GM23338 (cell line): ENCODE data around the gene UGT1A4. TPM values are rescaled to one million over a fixed set of nuclear protein-coding genes. Genes with fewer than 3 reads are reported as not detected.

Source experiments
- ATAC-seq: fragments of 200-7000 bp; cut with Tn5 transposase; 3 replicates; pipeline ENCODE4 v1.9.1; 2020
- DNase-seq: peaks from one replicate; pipeline ENCODE4 v3.0.0-alpha.2; 2015; ENCODE audit warnings: low spot score
- H2AFZ ChIP-seq: fragments of 200-600 bp; sonication (generic); 2 replicates; pipeline ENCODE4 v1.8.0; 2016; ENCODE audit warnings: antibody characterized with exemption, mild to moderate bottlenecking, moderate library complexity
- H3F3A ChIP-seq: fragments of 200-600 bp; sonication (generic); replicated peaks from 2 replicates; pipeline ENCODE4 v1.8.0; 2017; ENCODE audit warnings: antibody characterized with exemption, mixed run types, low read depth
- H3K27ac ChIP-seq: fragments of 200-600 bp; sonication (generic); 2 replicates; pipeline ENCODE4 v1.6.1; 2016; ENCODE audit warnings: low read depth
- H3K27me3 ChIP-seq: fragments of 200-600 bp; sonication (generic); 2 replicates; pipeline ENCODE4 v1.8.0; 2016; ENCODE audit warnings: mild to moderate bottlenecking, mixed run types, moderate library complexity; ENCODE audit not compliant: insufficient read depth
- H3K36me3 ChIP-seq: fragments of 200-600 bp; sonication (generic); 2 replicates; pipeline ENCODE4 v1.8.0; 2016; ENCODE audit warnings: mild to moderate bottlenecking; ENCODE audit not compliant: insufficient read depth
- H3K4me1 ChIP-seq: fragments of 200-600 bp; sonication (generic); 2 replicates; pipeline ENCODE4 v1.8.0; 2016; ENCODE audit warnings: mild to moderate bottlenecking, moderate library complexity; ENCODE audit not compliant: insufficient read depth
- H3K4me2 ChIP-seq: fragments of 200-600 bp; sonication (generic); 2 replicates; pipeline ENCODE4 v1.7.1; 2017; ENCODE audit warnings: mixed run types
- H3K4me3 ChIP-seq: fragments of 200-600 bp; sonication (generic); 2 replicates; pipeline ENCODE4 v1.6.1; 2016; ENCODE audit warnings: mixed run types
- H3K79me2 ChIP-seq: fragments of 200-600 bp; sonication (generic); replicated peaks from 2 replicates; pipeline ENCODE4 v1.8.0; 2017; ENCODE audit warnings: mild to moderate bottlenecking; ENCODE audit not compliant: insufficient read depth
- H3K9me2 ChIP-seq: fragments of 200-600 bp; sonication (generic); 2 replicates; pipeline ENCODE4 v1.8.0; 2017; ENCODE audit not compliant: insufficient read depth
- H4K20me1 ChIP-seq: fragments of 200-600 bp; sonication (generic); replicated peaks from 2 replicates; pipeline ENCODE4 v1.8.0; 2017; ENCODE audit warnings: mild to moderate bottlenecking; ENCODE audit not compliant: insufficient read depth
- H3K27ac Mint-ChIP-seq: 2 replicates; pipeline ENCODE4 v1.8.0; 2020; ENCODE audit warnings: inconsistent platforms, mild to moderate bottlenecking, moderate library complexity, mixed read lengths
- H3K27me3 Mint-ChIP-seq: 3 replicates; pipeline ENCODE4 v1.8.0; 2022; ENCODE audit warnings: low read depth, mild to moderate bottlenecking, moderate library complexity, mixed read lengths, inconsistent platforms; ENCODE audit not compliant: insufficient read depth, poor library complexity
- H3K36me3 Mint-ChIP-seq: 3 replicates; pipeline ENCODE4 v1.8.0; 2021; ENCODE audit warnings: low read depth, mild to moderate bottlenecking, inconsistent platforms, moderate library complexity, mixed read lengths
- H3K4me1 Mint-ChIP-seq: 3 replicates; pipeline ENCODE4 v1.8.0; 2020; ENCODE audit warnings: mild to moderate bottlenecking, inconsistent platforms, mixed read lengths
- H3K4me3 Mint-ChIP-seq: 3 replicates; pipeline ENCODE4 v1.8.0; 2021; ENCODE audit warnings: moderate library complexity, mild to moderate bottlenecking, inconsistent platforms, mixed read lengths
- H3K9me3 Mint-ChIP-seq: 3 replicates; pipeline ENCODE4 v1.8.0; 2020; ENCODE audit warnings: moderate library complexity, mild to moderate bottlenecking, inconsistent platforms, mixed read lengths
- CREB1 ChIP-seq: fragments of 250-450 bp; sonication (Bioruptor Pico); IDR thresholded peaks from 2 replicates; pipeline ENCODE4 v1.5.0; 2020; ENCODE audit warnings: low read depth, mild to moderate bottlenecking, moderate library complexity
- EZH2 ChIP-seq: fragments of 200-600 bp; sonication (generic); IDR thresholded peaks from one replicate; pipeline ENCODE4 v1.8.0; 2017; ENCODE audit warnings: antibody characterized with exemption, mild to moderate bottlenecking, low read depth; ENCODE audit not compliant: unreplicated experiment
- EZH2phosphoT487 ChIP-seq: fragments of 200-600 bp; sonication (generic); IDR thresholded peaks from one replicate; pipeline ENCODE4 v1.8.1; 2018; ENCODE audit warnings: antibody characterized with exemption; ENCODE audit not compliant: unreplicated experiment
- JUNB ChIP-seq: IDR thresholded peaks from one replicate; pipeline ENCODE4 v1.6.1; 2016; ENCODE audit warnings: antibody characterized with exemption; ENCODE audit not compliant: unreplicated experiment
- NANOG ChIP-seq: IDR thresholded peaks from 2 replicates; pipeline ENCODE4 v1.6.1; 2016; ENCODE audit warnings: antibody characterized with exemption, borderline replicate concordance
- POLR2AphosphoS5 ChIP-seq: IDR thresholded peaks from 2 replicates; pipeline ENCODE4 v1.6.1; 2016; ENCODE audit warnings: antibody characterized with exemption, low read depth
- STAT1 ChIP-seq: IDR thresholded peaks from one replicate; pipeline ENCODE4 v1.6.1; 2016; ENCODE audit warnings: antibody characterized with exemption; ENCODE audit not compliant: unreplicated experiment
- ZNF114 ChIP-seq: fragments of 250-450 bp; sonication (Bioruptor Pico); IDR thresholded peaks from 2 replicates; pipeline ENCODE4 v1.5.0; 2020; ENCODE audit warnings: mild to moderate bottlenecking, moderate library complexity
- ZNF331 ChIP-seq: fragments of 250-450 bp; sonication (Bioruptor Pico); IDR thresholded peaks from 2 replicates; pipeline ENCODE4 v1.5.0; 2020; ENCODE audit warnings: low read depth, mild to moderate bottlenecking, moderate library complexity
- polyA plus RNA-seq: library from polyadenylated mRNA; unstranded; fragments of >200 nt; fragmentation: Nextera tagmentation; extraction: Ambion mirVana; gene quantifications from 2 replicates; pipeline ENCODE4 v1.2.1, GENCODE V29; 2016
- total RNA-seq: library from RNA; depleted of rRNA; stranded (reverse); fragments of >200 nt; shearing (Covaris generic); gene quantifications from 2 replicates; pipeline ENCODE4 v1.2.3, GENCODE V29; 2014
- TF ChIP-seq, protein P1 (sequence below): IDR thresholded peaks from one replicate; pipeline ENCODE4 v1.6.1; 2018; ENCODE audit warnings: antibody characterized with exemption; ENCODE audit not compliant: unreplicated experiment
- TF ChIP-seq, protein P2 (sequence below), 2 experiments: fragments of 200-600 bp in 1 of 2; sonication (generic) in 1 of 2; conservative IDR thresholded peaks; 2 replicates each; pipeline versions ENCODE4 v1.5.1 to v1.6.1; 2016 to 2017; ENCODE audit warnings: antibody characterized with exemption in 2 of 2, low read depth in 2 of 2, mild to moderate bottlenecking in 2 of 2, moderate library complexity in 1 of 2
- TF ChIP-seq, protein P3 (sequence below): fragments of 250-450 bp; sonication (Bioruptor Pico); IDR thresholded peaks from 2 replicates; pipeline ENCODE4 v1.5.0; 2020; ENCODE audit warnings: mild to moderate bottlenecking, moderate library complexity
- TF ChIP-seq, protein P4 (sequence below): IDR thresholded peaks from 2 replicates; pipeline ENCODE4 v1.6.1; 2016; ENCODE audit warnings: antibody characterized with exemption

The UGT1A4 gene
- total and polyA plus RNA-seq, 2 experiments from 2014 or later: not detected

DNA sequence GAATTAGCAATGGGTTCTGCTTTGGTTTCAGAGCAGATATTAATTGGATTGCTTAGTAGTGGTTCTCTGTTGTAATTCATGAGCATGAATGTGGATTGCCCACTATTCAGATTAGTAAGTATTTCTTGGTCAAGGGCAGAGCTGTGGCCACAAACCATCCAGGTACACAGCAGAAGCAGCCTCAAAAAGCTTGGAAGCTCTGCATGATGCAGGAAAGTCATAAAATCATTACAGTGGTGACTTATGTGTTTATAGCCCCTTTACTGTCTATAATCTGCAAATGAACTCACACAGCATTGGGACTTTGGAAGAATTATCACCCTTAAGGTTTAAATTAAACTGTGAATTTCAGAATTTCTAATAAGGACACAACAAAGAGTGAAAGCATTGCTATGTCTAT is 39.6 kb downstream of the UGT1A4 start:
- Mint-ChIP-seq H3K4me3 (no peak overlapping the region), H3K4me1 (no peaks in the 10 kb centered on the region; the same call in 2 of the 3 replicates), H3K9me3 (peaks cover 7% of the 10 kb centered on the region; the same call in 1 of the 3 replicates), H3K27me3 (no peaks in the 10 kb centered on the region), H3K27ac (no peak overlapping the region), H3K36me3 (no peaks in the 10 kb centered on the region)
- Histone ChIP-seq H3K4me1 (no peaks in the 10 kb centered on the region), H3K4me3 (no peak overlapping the region), H3K79me2 (no peaks in the 10 kb centered on the region), H3K36me3 (no peaks in the 10 kb centered on the region), H3K4me2 (no peak overlapping the region), H3K27ac (no peak overlapping the region), H3K27me3 (no peaks in the 10 kb centered on the region), H3F3A (no peaks in the 10 kb centered on the region), H4K20me1 (no peaks in the 10 kb centered on the region), H2AFZ (no peak overlapping the region), H3K9me2 (no peaks in the 10 kb centered on the region; the same call in 1 of the 2 replicates)
- TF ChIP-seq JUNB (no peak), EZH2phosphoT487 (no peak), STAT1 (no peak), ZNF331 (no peak), EZH2 (no peak), ZNF114 (no peak), POLR2AphosphoS5 (no peak), CREB1 (CRISPR knock-in tag) (no peak), NANOG (no peak)
- TF ChIP-seq, protein P1, sequence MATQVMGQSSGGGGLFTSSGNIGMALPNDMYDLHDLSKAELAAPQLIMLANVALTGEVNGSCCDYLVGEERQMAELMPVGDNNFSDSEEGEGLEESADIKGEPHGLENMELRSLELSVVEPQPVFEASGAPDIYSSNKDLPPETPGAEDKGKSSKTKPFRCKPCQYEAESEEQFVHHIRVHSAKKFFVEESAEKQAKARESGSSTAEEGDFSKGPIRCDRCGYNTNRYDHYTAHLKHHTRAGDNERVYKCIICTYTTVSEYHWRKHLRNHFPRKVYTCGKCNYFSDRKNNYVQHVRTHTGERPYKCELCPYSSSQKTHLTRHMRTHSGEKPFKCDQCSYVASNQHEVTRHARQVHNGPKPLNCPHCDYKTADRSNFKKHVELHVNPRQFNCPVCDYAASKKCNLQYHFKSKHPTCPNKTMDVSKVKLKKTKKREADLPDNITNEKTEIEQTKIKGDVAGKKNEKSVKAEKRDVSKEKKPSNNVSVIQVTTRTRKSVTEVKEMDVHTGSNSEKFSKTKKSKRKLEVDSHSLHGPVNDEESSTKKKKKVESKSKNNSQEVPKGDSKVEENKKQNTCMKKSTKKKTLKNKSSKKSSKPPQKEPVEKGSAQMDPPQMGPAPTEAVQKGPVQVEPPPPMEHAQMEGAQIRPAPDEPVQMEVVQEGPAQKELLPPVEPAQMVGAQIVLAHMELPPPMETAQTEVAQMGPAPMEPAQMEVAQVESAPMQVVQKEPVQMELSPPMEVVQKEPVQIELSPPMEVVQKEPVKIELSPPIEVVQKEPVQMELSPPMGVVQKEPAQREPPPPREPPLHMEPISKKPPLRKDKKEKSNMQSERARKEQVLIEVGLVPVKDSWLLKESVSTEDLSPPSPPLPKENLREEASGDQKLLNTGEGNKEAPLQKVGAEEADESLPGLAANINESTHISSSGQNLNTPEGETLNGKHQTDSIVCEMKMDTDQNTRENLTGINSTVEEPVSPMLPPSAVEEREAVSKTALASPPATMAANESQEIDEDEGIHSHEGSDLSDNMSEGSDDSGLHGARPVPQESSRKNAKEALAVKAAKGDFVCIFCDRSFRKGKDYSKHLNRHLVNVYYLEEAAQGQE: no peak
- TF ChIP-seq, protein P2, sequence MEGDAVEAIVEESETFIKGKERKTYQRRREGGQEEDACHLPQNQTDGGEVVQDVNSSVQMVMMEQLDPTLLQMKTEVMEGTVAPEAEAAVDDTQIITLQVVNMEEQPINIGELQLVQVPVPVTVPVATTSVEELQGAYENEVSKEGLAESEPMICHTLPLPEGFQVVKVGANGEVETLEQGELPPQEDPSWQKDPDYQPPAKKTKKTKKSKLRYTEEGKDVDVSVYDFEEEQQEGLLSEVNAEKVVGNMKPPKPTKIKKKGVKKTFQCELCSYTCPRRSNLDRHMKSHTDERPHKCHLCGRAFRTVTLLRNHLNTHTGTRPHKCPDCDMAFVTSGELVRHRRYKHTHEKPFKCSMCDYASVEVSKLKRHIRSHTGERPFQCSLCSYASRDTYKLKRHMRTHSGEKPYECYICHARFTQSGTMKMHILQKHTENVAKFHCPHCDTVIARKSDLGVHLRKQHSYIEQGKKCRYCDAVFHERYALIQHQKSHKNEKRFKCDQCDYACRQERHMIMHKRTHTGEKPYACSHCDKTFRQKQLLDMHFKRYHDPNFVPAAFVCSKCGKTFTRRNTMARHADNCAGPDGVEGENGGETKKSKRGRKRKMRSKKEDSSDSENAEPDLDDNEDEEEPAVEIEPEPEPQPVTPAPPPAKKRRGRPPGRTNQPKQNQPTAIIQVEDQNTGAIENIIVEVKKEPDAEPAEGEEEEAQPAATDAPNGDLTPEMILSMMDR (conservative IDR thresholded peaks at IDR 0.05; ENCODE audit: low read depth in 2 of 2): no peak
- TF ChIP-seq, protein P3, sequence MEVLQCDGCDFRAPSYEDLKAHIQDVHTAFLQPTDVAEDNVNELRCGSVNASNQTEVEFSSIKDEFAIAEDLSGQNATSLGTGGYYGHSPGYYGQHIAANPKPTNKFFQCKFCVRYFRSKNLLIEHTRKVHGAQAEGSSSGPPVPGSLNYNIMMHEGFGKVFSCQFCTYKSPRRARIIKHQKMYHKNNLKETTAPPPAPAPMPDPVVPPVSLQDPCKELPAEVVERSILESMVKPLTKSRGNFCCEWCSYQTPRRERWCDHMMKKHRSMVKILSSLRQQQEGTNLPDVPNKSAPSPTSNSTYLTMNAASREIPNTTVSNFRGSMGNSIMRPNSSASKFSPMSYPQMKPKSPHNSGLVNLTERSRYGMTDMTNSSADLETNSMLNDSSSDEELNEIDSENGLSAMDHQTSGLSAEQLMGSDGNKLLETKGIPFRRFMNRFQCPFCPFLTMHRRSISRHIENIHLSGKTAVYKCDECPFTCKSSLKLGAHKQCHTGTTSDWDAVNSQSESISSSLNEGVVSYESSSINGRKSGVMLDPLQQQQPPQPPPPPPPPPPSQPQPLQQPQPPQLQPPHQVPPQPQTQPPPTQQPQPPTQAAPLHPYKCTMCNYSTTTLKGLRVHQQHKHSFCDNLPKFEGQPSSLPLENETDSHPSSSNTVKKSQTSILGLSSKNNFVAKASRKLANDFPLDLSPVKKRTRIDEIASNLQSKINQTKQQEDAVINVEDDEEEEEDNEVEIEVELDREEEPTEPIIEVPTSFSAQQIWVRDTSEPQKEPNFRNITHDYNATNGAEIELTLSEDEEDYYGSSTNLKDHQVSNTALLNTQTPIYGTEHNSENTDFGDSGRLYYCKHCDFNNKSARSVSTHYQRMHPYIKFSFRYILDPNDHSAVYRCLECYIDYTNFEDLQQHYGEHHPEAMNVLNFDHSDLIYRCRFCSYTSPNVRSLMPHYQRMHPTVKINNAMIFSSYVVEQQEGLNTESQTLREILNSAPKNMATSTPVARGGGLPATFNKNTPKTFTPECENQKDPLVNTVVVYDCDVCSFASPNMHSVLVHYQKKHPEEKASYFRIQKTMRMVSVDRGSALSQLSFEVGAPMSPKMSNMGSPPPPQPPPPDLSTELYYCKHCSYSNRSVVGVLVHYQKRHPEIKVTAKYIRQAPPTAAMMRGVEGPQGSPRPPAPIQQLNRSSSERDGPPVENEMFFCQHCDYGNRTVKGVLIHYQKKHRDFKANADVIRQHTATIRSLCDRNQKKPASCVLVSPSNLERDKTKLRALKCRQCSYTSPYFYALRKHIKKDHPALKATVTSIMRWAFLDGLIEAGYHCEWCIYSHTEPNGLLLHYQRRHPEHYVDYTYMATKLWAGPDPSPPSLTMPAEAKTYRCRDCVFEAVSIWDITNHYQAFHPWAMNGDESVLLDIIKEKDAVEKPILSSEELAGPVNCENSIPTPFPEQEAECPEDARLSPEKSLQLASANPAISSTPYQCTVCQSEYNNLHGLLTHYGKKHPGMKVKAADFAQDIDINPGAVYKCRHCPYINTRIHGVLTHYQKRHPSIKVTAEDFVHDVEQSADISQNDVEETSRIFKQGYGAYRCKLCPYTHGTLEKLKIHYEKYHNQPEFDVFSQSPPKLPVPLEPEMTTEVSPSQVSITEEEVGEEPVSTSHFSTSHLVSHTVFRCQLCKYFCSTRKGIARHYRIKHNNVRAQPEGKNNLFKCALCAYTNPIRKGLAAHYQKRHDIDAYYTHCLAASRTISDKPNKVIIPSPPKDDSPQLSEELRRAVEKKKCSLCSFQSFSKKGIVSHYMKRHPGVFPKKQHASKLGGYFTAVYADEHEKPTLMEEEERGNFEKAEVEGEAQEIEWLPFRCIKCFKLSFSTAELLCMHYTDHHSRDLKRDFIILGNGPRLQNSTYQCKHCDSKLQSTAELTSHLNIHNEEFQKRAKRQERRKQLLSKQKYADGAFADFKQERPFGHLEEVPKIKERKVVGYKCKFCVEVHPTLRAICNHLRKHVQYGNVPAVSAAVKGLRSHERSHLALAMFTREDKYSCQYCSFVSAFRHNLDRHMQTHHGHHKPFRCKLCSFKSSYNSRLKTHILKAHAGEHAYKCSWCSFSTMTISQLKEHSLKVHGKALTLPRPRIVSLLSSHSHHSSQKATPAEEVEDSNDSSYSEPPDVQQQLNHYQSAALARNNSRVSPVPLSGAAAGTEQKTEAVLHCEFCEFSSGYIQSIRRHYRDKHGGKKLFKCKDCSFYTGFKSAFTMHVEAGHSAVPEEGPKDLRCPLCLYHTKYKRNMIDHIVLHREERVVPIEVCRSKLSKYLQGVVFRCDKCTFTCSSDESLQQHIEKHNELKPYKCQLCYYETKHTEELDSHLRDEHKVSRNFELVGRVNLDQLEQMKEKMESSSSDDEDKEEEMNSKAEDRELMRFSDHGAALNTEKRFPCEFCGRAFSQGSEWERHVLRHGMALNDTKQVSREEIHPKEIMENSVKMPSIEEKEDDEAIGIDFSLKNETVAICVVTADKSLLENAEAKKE: no peak
- TF ChIP-seq, protein P4, sequence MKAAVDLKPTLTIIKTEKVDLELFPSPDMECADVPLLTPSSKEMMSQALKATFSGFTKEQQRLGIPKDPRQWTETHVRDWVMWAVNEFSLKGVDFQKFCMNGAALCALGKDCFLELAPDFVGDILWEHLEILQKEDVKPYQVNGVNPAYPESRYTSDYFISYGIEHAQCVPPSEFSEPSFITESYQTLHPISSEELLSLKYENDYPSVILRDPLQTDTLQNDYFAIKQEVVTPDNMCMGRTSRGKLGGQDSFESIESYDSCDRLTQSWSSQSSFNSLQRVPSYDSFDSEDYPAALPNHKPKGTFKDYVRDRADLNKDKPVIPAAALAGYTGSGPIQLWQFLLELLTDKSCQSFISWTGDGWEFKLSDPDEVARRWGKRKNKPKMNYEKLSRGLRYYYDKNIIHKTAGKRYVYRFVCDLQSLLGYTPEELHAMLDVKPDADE: no peak
- DNase-seq (no peak), ATAC-seq (no peak)
